Fibroblast of the aortic adventitia (primary cell): Measurements from ENCODE around the gene DRD5. TPM values are rescaled to one million over a fixed set of nuclear protein-coding genes. Genes with fewer than 3 reads are reported as not detected.

ENCODE experiments used
- DNase-seq: peaks from one replicate; pipeline ENCODE4 v3.0.0-alpha.2; 2010; ENCODE audit warnings: low read depth
- H3K4me3 ChIP-seq: 2 replicates; pipeline ENCODE4 v1.5.1; 2011; ENCODE audit warnings: low read depth, mild to moderate bottlenecking, control low read depth, low read length, moderate library complexity
- CTCF ChIP-seq: IDR thresholded peaks from 2 replicates; pipeline ENCODE4 v1.5.1; 2011; ENCODE audit warnings: mild to moderate bottlenecking, low read length, control low read depth, inconsistent platforms; ENCODE audit not compliant: insufficient read depth
- small RNA-seq: library from RNA; depleted of rRNA; stranded (forward); fragments of <200 nt; gene quantifications from one replicate; pipeline ENCODE3, GENCODE V24; 2012
- total RNA-seq: library from RNA; depleted of rRNA; stranded (reverse); fragments of >200 nt; gene quantifications from 2 replicates; pipeline ENCODE4 v1.2.3, GENCODE V29; 2012; ENCODE audit warnings: low replicate concordance

Gene DRD5
- total RNA-seq, 1 donor = not detected

DNA sequence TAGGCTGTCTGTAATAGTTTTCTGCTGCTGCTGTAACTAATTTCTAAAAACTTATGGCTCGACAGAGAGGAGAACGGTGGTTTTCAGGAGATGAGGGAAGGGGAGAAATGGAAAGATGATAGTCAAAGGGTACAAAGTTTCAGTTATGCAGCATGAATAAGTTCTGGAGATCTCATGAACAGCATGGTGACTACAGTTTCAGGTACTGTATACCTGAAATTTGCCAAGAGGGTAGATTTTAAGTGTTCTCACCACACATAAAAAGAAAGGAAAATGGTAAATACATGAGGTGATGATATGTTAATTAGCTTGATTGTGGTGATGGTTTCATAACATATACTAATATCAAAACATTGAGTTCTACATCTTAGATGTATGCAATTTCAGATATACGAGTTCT lies 34.9 kb downstream of the DRD5 start:
- no peak for TF ChIP-seq CTCF
- no peak overlapping the region for H3K4me3 ChIP-seq
- no peak for DNase-seq

GRCh38 chr4:9820343-9820742 lies 38.9 kb downstream of the DRD5 start:
- no peak overlapping the region for H3K4me3 ChIP-seq
- no peak for DNase-seq
- no peak for TF ChIP-seq CTCF

DNA sequence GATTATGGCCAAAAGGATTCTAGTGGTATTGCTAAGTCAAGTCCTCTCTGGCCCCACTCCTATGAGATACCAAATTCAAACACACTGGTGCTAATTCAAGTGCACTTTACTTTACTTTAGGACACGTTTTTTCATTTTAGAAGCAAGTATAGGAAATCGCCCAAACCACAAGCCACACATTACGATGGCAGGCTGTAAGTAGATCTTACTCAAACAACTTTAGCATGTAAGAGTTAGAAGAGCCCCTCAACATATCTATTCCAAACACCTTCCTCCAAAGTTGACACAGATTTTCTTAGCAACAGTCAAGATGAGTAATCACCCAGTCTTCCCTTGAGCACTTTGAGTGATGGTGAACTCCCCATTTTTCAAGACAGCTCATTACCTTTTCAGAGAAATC lies 43.6 kb downstream of the DRD5 start:
- H3K4me3 ChIP-seq = no peak overlapping the region
- TF ChIP-seq CTCF = no peak
- DNase-seq = no peak

DNA sequence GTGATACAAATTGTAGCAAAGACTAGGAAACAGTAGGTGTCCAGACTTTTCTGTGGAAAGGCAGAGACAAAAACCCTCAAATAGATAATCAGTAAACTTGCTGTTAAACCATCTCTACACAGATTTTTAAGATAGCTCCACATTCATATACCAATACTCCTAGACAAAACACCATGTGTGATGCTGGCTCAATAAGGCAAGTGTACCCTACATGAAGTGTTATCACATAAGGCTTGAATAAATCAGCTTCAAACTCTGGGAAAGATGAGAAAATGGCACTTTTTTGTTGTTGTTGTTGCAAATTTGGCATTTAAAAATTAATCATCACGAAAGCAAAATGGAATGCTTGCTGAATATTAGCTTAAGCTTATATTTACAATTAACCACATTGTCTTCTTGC lies 45.1 kb downstream of the DRD5 start:
- TF ChIP-seq CTCF = no peak
- DNase-seq = no peak

DNA sequence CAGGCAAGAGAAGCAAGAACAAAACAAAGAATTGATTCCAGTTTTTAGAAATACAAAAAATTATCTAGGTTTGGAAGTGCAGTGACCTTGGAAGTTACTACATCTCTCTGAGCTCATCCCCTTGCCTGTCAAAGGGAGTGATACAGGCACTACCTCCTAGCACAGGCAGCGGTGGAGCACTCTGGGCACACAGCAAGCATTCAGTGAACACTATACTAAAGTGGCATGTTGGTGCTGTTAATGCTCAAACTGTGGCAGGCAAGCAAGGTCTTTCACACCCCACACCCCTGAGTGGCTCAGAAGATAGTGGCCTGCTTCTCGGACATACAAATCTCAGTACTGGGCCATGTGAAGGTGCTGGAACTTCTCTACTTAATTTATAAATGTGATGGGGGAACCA lies 51.2 kb downstream of the DRD5 start:
- DNase-seq = no peak
- H3K4me3 ChIP-seq = no peak overlapping the region
- TF ChIP-seq CTCF = no peak

More for the DNA sequence above, 45.1 kb downstream of the DRD5 start:
- no peak overlapping the region for H3K4me3 ChIP-seq

- no peak for TF ChIP-seq CTCF
- DNase-seq = no peak
- no peak overlapping the region for H3K4me3 ChIP-seq
Measured at GRCh38 chr4:9833421-9833820, 52.0 kb downstream of the DRD5 start.

Small RNAs within 50 kb of the gene (small RNA-seq; reads per million reads assigned to genes)
- not detected for gene RNA5SP154

Other genes starting within 250 kb of the DRD5 start
- 0.74 and 0.90 TPM in 2 replicates for gene SLC2A9, start 239.9 kb downstream of the DRD5 start, total RNA-seq